Erythroblast (primary cell): ENCODE results near the gene FYB1.

Experiments used
- GATA1 ChIP-seq: IDR thresholded peaks from 2 replicates; pipeline ENCODE4 v1.6.1; 2011; ENCODE audit warnings: low read depth, mild to moderate bottlenecking, control low read depth, low read length, moderate library complexity
- POLR2A ChIP-seq: IDR thresholded peaks from 2 replicates; pipeline ENCODE4 v1.6.1; 2011; ENCODE audit warnings: mild to moderate bottlenecking, low read length

- TF ChIP-seq POLR2A (no peak), GATA1 (no peak)
Measured at GRCh38 chr5:39217365-39218281, 1.7 kb downstream of the FYB1 start.
